ENCODE data around the gene FARS2. TPM values are rescaled to one million over a fixed set of nuclear protein-coding genes. Genes with fewer than 3 reads are reported as not detected.

The FARS2 gene
- total RNA-seq, 2 experiments from 2014 or later, result 15.7 to 18.5 TPM

DNA sequence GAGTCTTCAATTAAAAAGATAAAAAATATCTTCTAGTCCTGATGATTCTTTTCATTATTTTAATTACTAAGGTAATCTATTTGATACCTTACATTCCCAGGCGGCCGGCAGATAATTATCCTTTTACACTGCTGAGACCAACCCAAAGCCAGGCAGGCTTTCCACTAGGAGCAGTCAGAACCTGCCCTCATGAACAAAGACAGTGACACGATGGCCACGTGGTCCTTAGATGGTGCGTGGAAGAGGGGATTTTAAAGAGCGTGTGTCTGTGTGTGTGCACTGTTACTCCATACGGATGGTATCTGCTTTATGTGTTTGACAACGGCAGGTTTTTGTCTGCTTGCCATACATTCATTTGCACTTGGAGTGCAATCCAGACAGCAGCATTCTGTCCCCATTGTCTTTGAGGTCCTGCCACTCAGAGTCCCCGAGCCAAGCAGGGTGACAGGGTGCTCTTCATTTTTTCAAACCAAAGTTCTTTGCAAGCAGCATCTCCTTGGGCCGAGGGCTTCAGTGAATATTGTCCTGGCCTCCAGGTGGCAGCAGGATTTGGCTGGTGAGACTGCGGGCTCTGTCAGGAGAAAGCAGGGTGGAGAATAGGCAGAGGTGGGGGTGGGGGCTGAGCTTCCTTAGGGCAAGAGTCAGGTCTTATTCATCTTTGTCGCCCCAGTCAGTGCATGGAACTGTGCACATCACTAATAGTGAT lies 484.9 kb downstream of the FARS2 start:
- Mint-ChIP-seq H3K27me3 (no peaks in the 10 kb centered on the region), H3K36me3 (ENCODE audit: low read depth) (no peaks in the 10 kb centered on the region), H3K4me1 (ENCODE audit: low read depth) (no peaks in the 10 kb centered on the region), H3K4me3 (no peak overlapping the region), H3K9me3 (no peaks in the 10 kb centered on the region), H3K27ac (no peak overlapping the region)
- ATAC-seq (no peak), DNase-seq (no peak)
- no peak for TF ChIP-seq CTCF (IDR thresholded peaks at IDR 0.05)
- CTCF ChIA-PET, result no interaction called here
- POLR2A ChIA-PET, result no interaction called here
- intact Hi-C loops (cut with micrococcal nuclease), result no loop called here

GRCh38 chr6:5746759-5747130 lies 485.4 kb downstream of the FARS2 start:
- intact Hi-C loops (cut with micrococcal nuclease), result no loop called here
- Mint-ChIP-seq H3K9me3 (no peaks in the 10 kb centered on the region), H3K27me3 (no peaks in the 10 kb centered on the region), H3K27ac (no peak overlapping the region), H3K36me3 (ENCODE audit: low read depth) (no peaks in the 10 kb centered on the region), H3K4me1 (ENCODE audit: low read depth) (no peaks in the 10 kb centered on the region), H3K4me3 (no peak overlapping the region)
- POLR2A ChIA-PET, result no interaction called here
- TF ChIP-seq CTCF (IDR thresholded peaks at IDR 0.05), result no peak
- CTCF ChIA-PET, result no interaction called here
- DNase-seq (no peak), ATAC-seq (no peak)

GRCh38 chr6:5747379-5747778 lies 486.1 kb downstream of the FARS2 start:
- no peaks in the 10 kb centered on the region for H3K36me3 Mint-ChIP-seq (ENCODE audit: low read depth)
- ATAC-seq, result no peak
- H3K4me3 Mint-ChIP-seq, result no peak overlapping the region
- no peaks in the 10 kb centered on the region for H3K9me3 Mint-ChIP-seq
- TF ChIP-seq CTCF (IDR thresholded peaks at IDR 0.05), result no peak
- H3K27me3 Mint-ChIP-seq, result no peaks in the 10 kb centered on the region
- no peak overlapping the region for H3K27ac Mint-ChIP-seq
- no peaks in the 10 kb centered on the region for H3K4me1 Mint-ChIP-seq (ENCODE audit: low read depth)
- POLR2A ChIA-PET, result no interaction called here
- CTCF ChIA-PET, result no interaction called here
- DNase-seq, result no peak
- intact Hi-C loops (cut with micrococcal nuclease), result no loop called here

- ATAC-seq, result no peak
- Mint-ChIP-seq H3K4me1 (ENCODE audit: low read depth) (no peaks in the 10 kb centered on the region), H3K27ac (no peak overlapping the region), H3K36me3 (ENCODE audit: low read depth) (peaks cover 8% of the 10 kb centered on the region), H3K9me3 (peaks cover 12% of the 10 kb centered on the region), H3K27me3 (no peaks in the 10 kb centered on the region), H3K4me3 (no peak overlapping the region)
- intact Hi-C loops (cut with micrococcal nuclease), result no loop called here
- CTCF ChIA-PET, result no interaction called here
- POLR2A ChIA-PET, result no interaction called here
- no peak for TF ChIP-seq CTCF (IDR thresholded peaks at IDR 0.05)
- DNase-seq, result no peak
Observed at GRCh38 chr6:5749016-5749650, 487.8 kb downstream of the FARS2 start.

GRCh38 chr6:5749651-5750215 lies 488.4 kb downstream of the FARS2 start:
- no peak overlapping the region for H3K4me3 Mint-ChIP-seq
- CTCF ChIA-PET, result no interaction called here
- intact Hi-C loops (cut with micrococcal nuclease), result no loop called here
- peaks cover 16% of the 10 kb centered on the region for H3K9me3 Mint-ChIP-seq
- DNase-seq, result no peak
- H3K4me1 Mint-ChIP-seq (ENCODE audit: low read depth), result no peaks in the 10 kb centered on the region
- no peak for TF ChIP-seq CTCF (IDR thresholded peaks at IDR 0.05)
- peaks cover 14% of the 10 kb centered on the region for H3K36me3 Mint-ChIP-seq (ENCODE audit: low read depth)
- ATAC-seq, result no peak
- H3K27ac Mint-ChIP-seq, result no peak overlapping the region
- POLR2A ChIA-PET, result no interaction called here
- no peaks in the 10 kb centered on the region for H3K27me3 Mint-ChIP-seq

Data from activated CD8-positive, alpha-beta T cell treated with anti-CD3 and anti-CD28 coated beads for 36 hours (primary cell).